HepG2 (cell line): ENCODE results near the gene CABLES1.

Experiments
- CHD4 ChIP-seq: fragments of 200-600 bp; sonication (generic); IDR thresholded peaks from 2 replicates; pipeline ENCODE4 v1.7.0; 2017; ENCODE audit warnings: mild to moderate bottlenecking, low read length, borderline replicate concordance
- IRF2 ChIP-seq: IDR thresholded peaks from 2 replicates; pipeline ENCODE4 v1.6.1; 2018; ENCODE audit warnings: missing genetic modification reagents, missing compliant biosample characterization
- NAIF1 ChIP-seq: sonication (generic); formaldehyde crosslinking; IDR thresholded peaks from 2 replicates; pipeline ENCODE4 v1.5.0; 2020; ENCODE audit warnings: mild to moderate bottlenecking, missing genetic modification reagents, borderline replicate concordance
- NFYB ChIP-seq: sonication (generic); formaldehyde crosslinking; IDR thresholded peaks from 2 replicates; pipeline ENCODE4 v1.4.0; 2020; ENCODE audit warnings: missing genetic modification reagents
- NR2C2 ChIP-seq: sonication (generic); formaldehyde crosslinking; IDR thresholded peaks from 2 replicates; pipeline ENCODE4 v1.4.0; 2020; ENCODE audit warnings: missing genetic modification reagents, mild to moderate bottlenecking, moderate library complexity, borderline replicate concordance
- POLR2A ChIP-seq, 2 experiments: IDR thresholded peaks; 2 replicates each; pipeline ENCODE4 v1.6.1; 2011; ENCODE audit warnings: low read depth in 2 of 2, low read length in 2 of 2, mild to moderate bottlenecking in 1 of 2, moderate library complexity in 1 of 2; ENCODE audit not compliant: insufficient read depth in 1 of 2
- U2AF1 ChIP-seq: fragments of 200-400 bp; formaldehyde crosslinking; optimal IDR thresholded peaks from 2 replicates; pipeline ENCODE3; 2017; ENCODE audit warnings: mild to moderate bottlenecking, low read depth, low read length
- ZFAT ChIP-seq: sonication (generic); formaldehyde crosslinking; conservative IDR thresholded peaks from 2 replicates; pipeline ENCODE4 v1.8.1; 2023; ENCODE audit warnings: missing genetic modification reagents, inconsistent platforms
- ZNF138 ChIP-seq: sonication (generic); formaldehyde crosslinking; IDR thresholded peaks from 2 replicates; pipeline ENCODE4 v1.5.0; 2020; ENCODE audit warnings: mild to moderate bottlenecking, low read depth, missing genetic modification reagents
- TF ChIP-seq, protein P1 (sequence below): sonication (generic); formaldehyde crosslinking; IDR thresholded peaks from 2 replicates; pipeline ENCODE4 v1.5.1; 2020; ENCODE audit warnings: mild to moderate bottlenecking, moderate library complexity, missing genetic modification reagents
- TF ChIP-seq, protein P2 (sequence below): sonication (generic); formaldehyde crosslinking; IDR thresholded peaks from 2 replicates; pipeline ENCODE4 v1.5.0; 2020; ENCODE audit warnings: mild to moderate bottlenecking, missing genetic modification reagents, moderate library complexity
- TF ChIP-seq, protein P3 (sequence below): sonication (generic); formaldehyde crosslinking; IDR thresholded peaks from 2 replicates; pipeline ENCODE4 v1.8.1; 2022; ENCODE audit warnings: mild to moderate bottlenecking, missing genetic modification reagents
- TF ChIP-seq, protein P4 (sequence below): sonication (generic); formaldehyde crosslinking; IDR thresholded peaks from 2 replicates; pipeline ENCODE4 v1.5.0; 2020; ENCODE audit warnings: mild to moderate bottlenecking, missing genetic modification reagents, borderline replicate concordance
- TF ChIP-seq, protein P5 (sequence below), 2 experiments: sonication (generic) in 1 of 2; formaldehyde crosslinking in 1 of 2; IDR thresholded peaks; 2 replicates each; pipeline versions ENCODE4 v1.5.1 to v1.6.1; 2011 to 2020; ENCODE audit warnings: borderline replicate concordance in 1 of 2, low read depth in 1 of 2, low read length in 1 of 2, mild to moderate bottlenecking in 1 of 2, missing genetic modification reagents in 1 of 2, moderate library complexity in 1 of 2

DNA sequence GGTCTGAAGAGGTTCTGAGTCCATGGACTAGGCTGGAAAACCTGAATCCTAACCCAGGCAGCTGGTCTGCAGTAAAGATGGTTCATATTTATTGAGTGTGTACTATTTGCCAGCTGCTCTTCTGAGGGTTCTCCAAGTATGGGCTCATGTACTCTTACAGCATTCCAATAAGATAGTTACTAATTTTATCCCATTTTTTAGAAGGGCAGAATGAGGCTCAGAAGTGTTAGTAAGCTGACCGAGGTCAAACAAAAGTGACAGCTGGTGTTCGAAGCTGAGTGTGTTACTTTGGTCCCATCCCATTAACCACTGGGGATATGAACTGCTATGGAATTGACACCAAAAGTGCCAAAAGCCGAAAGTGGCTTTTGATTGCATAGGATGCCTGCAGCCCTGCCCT, 76.9 kb downstream of the CABLES1 start:
- TF ChIP-seq, protein P1, sequence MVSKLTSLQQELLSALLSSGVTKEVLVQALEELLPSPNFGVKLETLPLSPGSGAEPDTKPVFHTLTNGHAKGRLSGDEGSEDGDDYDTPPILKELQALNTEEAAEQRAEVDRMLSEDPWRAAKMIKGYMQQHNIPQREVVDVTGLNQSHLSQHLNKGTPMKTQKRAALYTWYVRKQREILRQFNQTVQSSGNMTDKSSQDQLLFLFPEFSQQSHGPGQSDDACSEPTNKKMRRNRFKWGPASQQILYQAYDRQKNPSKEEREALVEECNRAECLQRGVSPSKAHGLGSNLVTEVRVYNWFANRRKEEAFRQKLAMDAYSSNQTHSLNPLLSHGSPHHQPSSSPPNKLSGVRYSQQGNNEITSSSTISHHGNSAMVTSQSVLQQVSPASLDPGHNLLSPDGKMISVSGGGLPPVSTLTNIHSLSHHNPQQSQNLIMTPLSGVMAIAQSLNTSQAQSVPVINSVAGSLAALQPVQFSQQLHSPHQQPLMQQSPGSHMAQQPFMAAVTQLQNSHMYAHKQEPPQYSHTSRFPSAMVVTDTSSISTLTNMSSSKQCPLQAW: no peak
- TF ChIP-seq POLR2A (IDR thresholded peaks at IDR 0.05; ENCODE audit: insufficient read depth in 1 of 2, low read depth in 2 of 2, low read length in 2 of 2): no peak
- TF ChIP-seq, protein P2, sequence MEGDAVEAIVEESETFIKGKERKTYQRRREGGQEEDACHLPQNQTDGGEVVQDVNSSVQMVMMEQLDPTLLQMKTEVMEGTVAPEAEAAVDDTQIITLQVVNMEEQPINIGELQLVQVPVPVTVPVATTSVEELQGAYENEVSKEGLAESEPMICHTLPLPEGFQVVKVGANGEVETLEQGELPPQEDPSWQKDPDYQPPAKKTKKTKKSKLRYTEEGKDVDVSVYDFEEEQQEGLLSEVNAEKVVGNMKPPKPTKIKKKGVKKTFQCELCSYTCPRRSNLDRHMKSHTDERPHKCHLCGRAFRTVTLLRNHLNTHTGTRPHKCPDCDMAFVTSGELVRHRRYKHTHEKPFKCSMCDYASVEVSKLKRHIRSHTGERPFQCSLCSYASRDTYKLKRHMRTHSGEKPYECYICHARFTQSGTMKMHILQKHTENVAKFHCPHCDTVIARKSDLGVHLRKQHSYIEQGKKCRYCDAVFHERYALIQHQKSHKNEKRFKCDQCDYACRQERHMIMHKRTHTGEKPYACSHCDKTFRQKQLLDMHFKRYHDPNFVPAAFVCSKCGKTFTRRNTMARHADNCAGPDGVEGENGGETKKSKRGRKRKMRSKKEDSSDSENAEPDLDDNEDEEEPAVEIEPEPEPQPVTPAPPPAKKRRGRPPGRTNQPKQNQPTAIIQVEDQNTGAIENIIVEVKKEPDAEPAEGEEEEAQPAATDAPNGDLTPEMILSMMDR (CRISPR knock-in tag): no peak
- no peak for TF ChIP-seq NFYB (CRISPR knock-in tag)
- no peak for TF ChIP-seq ZNF138 (CRISPR knock-in tag)
- TF ChIP-seq U2AF1: no peak
- TF ChIP-seq NR2C2 (CRISPR knock-in tag): no peak
- no peak for TF ChIP-seq NAIF1 (CRISPR knock-in tag)
- TF ChIP-seq, protein P3, sequence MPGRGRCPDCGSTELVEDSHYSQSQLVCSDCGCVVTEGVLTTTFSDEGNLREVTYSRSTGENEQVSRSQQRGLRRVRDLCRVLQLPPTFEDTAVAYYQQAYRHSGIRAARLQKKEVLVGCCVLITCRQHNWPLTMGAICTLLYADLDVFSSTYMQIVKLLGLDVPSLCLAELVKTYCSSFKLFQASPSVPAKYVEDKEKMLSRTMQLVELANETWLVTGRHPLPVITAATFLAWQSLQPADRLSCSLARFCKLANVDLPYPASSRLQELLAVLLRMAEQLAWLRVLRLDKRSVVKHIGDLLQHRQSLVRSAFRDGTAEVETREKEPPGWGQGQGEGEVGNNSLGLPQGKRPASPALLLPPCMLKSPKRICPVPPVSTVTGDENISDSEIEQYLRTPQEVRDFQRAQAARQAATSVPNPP: no peak
- TF ChIP-seq, protein P4, sequence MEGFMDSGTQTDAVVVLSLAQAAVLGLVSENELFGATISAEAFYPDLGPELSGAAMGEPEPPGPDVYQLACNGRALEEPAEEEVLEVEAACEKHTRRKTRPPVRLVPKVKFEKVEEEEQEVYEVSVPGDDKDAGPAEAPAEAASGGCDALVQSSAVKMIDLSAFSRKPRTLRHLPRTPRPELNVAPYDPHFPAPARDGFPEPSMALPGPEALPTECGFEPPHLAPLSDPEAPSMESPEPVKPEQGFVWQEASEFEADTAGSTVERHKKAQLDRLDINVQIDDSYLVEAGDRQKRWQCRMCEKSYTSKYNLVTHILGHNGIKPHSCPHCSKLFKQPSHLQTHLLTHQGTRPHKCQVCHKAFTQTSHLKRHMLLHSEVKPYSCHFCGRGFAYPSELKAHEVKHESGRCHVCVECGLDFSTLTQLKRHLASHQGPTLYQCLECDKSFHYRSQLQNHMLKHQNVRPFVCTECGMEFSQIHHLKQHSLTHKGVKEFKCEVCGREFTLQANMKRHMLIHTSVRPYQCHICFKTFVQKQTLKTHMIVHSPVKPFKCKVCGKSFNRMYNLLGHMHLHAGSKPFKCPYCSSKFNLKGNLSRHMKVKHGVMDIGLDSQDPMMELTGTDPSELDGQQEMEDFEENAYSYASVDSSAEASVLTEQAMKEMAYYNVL (CRISPR knock-in tag): no peak
- TF ChIP-seq ZFAT (CRISPR knock-in tag): no peak
- TF ChIP-seq, protein P5, sequence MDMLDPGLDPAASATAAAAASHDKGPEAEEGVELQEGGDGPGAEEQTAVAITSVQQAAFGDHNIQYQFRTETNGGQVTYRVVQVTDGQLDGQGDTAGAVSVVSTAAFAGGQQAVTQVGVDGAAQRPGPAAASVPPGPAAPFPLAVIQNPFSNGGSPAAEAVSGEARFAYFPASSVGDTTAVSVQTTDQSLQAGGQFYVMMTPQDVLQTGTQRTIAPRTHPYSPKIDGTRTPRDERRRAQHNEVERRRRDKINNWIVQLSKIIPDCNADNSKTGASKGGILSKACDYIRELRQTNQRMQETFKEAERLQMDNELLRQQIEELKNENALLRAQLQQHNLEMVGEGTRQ (IDR thresholded peaks at IDR 0.05; ENCODE audit: low read depth, low read length): no peak
- TF ChIP-seq, protein P5 (CRISPR knock-in tag; IDR thresholded peaks at IDR 0.05; ENCODE audit: borderline replicate concordance): no peak
- TF ChIP-seq IRF2 (CRISPR knock-in tag): no peak
- no peak for TF ChIP-seq CHD4
